Prostate gland (tissue), 2 donors: ENCODE results near the gene TTLL5. TPM values are rescaled to one million over a fixed set of nuclear protein-coding genes. Genes with fewer than 3 reads are reported as not detected.
A peak's percentile ranks its signal among the peaks of the same experiment; 100 is the strongest.

Source experiments
- DNase-seq: peaks from one replicate; pipeline ENCODE4 v3.0.0-alpha.2; 2019; ENCODE audit warnings: low spot score
- H3K27ac ChIP-seq, 2 donors: fragments of 200-600 bp; sonication (generic); 2 replicates each; pipeline ENCODE4 v1.5.1; 2017 to 2019
- H3K27me3 ChIP-seq: fragments of 200-600 bp; sonication (generic); replicated peaks from 2 replicates; pipeline ENCODE4 v1.5.1; 2019; ENCODE audit not compliant: insufficient read depth
- H3K36me3 ChIP-seq, 2 donors: fragments of 200-600 bp; sonication (generic); 1 replicate in 1 of 2; 2 replicates in 1 of 2; pipeline versions ENCODE4 v1.5.1 to v1.8.1; 2017 to 2019
- H3K4me1 ChIP-seq: fragments of 200-600 bp; sonication (generic); replicated peaks from 2 replicates; pipeline ENCODE4 v1.5.1; 2019
- H3K4me3 ChIP-seq, 2 donors: fragments of 200-600 bp; sonication (generic); 2 replicates each; pipeline ENCODE4 v1.5.1; 2017 to 2019
- H3K9me3 ChIP-seq: fragments of 200-600 bp; sonication (generic); 2 replicates; pipeline ENCODE4 v1.5.1; 2017
- POLR2A ChIP-seq: fragments of 450-650 bp; IDR thresholded peaks from one replicate; pipeline ENCODE4 v1.6.1; 2016; ENCODE audit warnings: antibody characterized with exemption, mild to moderate bottlenecking
- POLR2AphosphoS5 ChIP-seq: sonication (generic); formaldehyde crosslinking; IDR thresholded peaks from one replicate; pipeline ENCODE4 v1.6.1; 2017; ENCODE audit warnings: antibody characterized with exemption
- WGBS: methylation state at CpG from one replicate; pipeline ENCODE4 v1.1.5; 2018; 5-methylcytosine and 5-hydroxymethylcytosine counted together
- intact Hi-C: fragments of 100-400 bp; cut with DNase I; formaldehyde crosslinking; loops from one replicate; pipeline ENCODE4 v1.14.2; 2022
- total RNA-seq, 2 donors: library from RNA; depleted of rRNA; stranded (reverse); fragments of >200 nt; gene quantifications; one replicate each; pipeline ENCODE4 v1.1.0, GENCODE V29; 2016
- TF ChIP-seq, protein P1 (sequence below), 4 experiments: fragments of 200-600 bp in 2 of 4; fragments of 450-650 bp in 2 of 4; sonication (generic) in 2 of 4; IDR thresholded peaks; 1 replicate in 3 of 4; 2 replicates in 1 of 4; pipeline ENCODE4 v1.5.1; 2016 to 2019; ENCODE audit warnings: antibody characterized with exemption in 4 of 4, mild to moderate bottlenecking in 2 of 4, moderate library complexity in 2 of 4

TTLL5 gene
- total RNA-seq, 2 donors from 2014 or later: 40.3 to 46.2 TPM

DNA sequence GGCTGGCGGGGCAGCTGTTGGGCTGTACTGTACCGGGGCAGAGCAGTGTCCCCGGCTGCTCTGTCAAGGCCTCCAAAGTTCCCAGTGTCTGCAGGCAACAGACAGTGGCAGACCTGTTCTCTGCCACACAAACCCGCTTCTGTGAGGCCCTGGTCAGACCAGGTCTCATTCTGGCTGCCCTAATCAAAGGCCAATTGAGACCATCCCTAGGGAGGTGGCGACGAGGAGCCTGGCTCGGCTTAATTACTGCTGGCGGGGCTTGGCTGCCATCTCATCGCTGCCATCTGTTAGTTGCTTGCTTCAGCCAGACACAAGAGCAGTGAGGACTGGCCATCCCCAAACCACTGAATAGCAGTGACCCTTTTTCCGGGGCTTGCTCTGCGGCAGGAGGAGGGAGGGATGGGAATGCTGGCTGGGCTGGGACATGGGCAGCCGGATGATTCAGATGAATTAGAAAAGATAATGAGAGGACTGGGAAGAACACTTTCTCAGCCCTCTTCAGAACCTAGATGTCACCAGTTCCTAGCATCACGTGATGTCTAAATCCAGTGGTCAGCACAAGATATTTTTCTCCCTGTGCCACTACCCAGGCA is 24.9 kb upstream of the TTLL5 start:
- H3K27ac ChIP-seq: no peak overlapping the region
- no peak overlapping the region for H3K4me3 ChIP-seq
- TF ChIP-seq POLR2A (no peak), POLR2AphosphoS5 (no peak)
- TF ChIP-seq, protein P1, sequence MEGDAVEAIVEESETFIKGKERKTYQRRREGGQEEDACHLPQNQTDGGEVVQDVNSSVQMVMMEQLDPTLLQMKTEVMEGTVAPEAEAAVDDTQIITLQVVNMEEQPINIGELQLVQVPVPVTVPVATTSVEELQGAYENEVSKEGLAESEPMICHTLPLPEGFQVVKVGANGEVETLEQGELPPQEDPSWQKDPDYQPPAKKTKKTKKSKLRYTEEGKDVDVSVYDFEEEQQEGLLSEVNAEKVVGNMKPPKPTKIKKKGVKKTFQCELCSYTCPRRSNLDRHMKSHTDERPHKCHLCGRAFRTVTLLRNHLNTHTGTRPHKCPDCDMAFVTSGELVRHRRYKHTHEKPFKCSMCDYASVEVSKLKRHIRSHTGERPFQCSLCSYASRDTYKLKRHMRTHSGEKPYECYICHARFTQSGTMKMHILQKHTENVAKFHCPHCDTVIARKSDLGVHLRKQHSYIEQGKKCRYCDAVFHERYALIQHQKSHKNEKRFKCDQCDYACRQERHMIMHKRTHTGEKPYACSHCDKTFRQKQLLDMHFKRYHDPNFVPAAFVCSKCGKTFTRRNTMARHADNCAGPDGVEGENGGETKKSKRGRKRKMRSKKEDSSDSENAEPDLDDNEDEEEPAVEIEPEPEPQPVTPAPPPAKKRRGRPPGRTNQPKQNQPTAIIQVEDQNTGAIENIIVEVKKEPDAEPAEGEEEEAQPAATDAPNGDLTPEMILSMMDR (IDR thresholded peaks at IDR 0.05): no peak
- H3K4me1 ChIP-seq: no peaks in the 10 kb centered on the region
- H3K9me3 ChIP-seq: no peaks in the 10 kb centered on the region
- H3K36me3 ChIP-seq: no peaks in the 10 kb centered on the region
- WGBS: 61% methylated on average over 13 of the region's 13 CpGs
- no peaks in the 10 kb centered on the region for H3K27me3 ChIP-seq
- intact Hi-C loops: no loop called here
- DNase-seq: no peak

DNA sequence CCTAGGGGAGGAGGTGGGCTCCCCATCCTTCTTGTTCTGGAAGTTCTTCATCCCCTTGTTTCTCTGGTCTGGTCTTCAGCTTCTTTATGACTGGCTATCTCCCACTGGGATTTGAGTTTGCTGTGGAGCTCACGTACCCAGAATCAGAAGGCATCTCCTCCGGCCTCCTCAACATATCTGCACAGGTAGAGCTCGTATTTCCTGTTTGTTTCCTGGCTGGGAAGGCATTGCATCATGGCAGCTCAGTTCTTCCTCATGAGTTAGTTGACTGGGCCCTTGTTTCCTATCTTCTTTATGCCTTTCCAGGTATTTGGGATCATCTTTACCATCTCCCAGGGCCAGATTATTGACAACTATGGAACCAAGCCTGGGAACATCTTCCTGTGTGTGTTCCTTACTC is 20.2 kb upstream of the TTLL5 start:
- no peaks in the 10 kb centered on the region for H3K4me1 ChIP-seq
- H3K4me3 ChIP-seq: no peak overlapping the region
- H3K9me3 ChIP-seq: no peaks in the 10 kb centered on the region
- no peaks in the 10 kb centered on the region for H3K36me3 ChIP-seq
- no peak for DNase-seq
- H3K27me3 ChIP-seq: no peaks in the 10 kb centered on the region
- whole genome bisulfite sequencing: 86% methylated on average over 3 of the region's 3 CpGs
- intact Hi-C loops: no loop called here
- no peak overlapping the region for H3K27ac ChIP-seq
- TF ChIP-seq POLR2A: no peak
- TF ChIP-seq, protein P1 (IDR thresholded peaks at IDR 0.05): no peak
- TF ChIP-seq POLR2AphosphoS5: no peak

GRCh38 chr14:75643985-75644384 is 17.1 kb upstream of the TTLL5 start:
- H3K27ac ChIP-seq: peak overlapping the region; percentile 53 to 74
- intact Hi-C loops: no loop called here
- WGBS: 43% methylated on average over 4 of the region's 4 CpGs
- H3K4me1 ChIP-seq: peaks cover 7% of the 10 kb centered on the region
- no peak overlapping the region for H3K4me3 ChIP-seq
- H3K36me3 ChIP-seq: no peaks in the 10 kb centered on the region
- DNase-seq: no peak
- no peaks in the 10 kb centered on the region for H3K9me3 ChIP-seq
- H3K27me3 ChIP-seq: no peaks in the 10 kb centered on the region
- peak; percentile 64 for TF ChIP-seq POLR2AphosphoS5
- TF ChIP-seq, protein P1 (IDR thresholded peaks at IDR 0.05): no peak

- DNase-seq: no peak
- peaks cover 7% of the 10 kb centered on the region for H3K4me1 ChIP-seq
- no peaks in the 10 kb centered on the region for H3K9me3 ChIP-seq
- no peaks in the 10 kb centered on the region for H3K36me3 ChIP-seq
- intact Hi-C loops: no loop called here
- H3K27me3 ChIP-seq: no peaks in the 10 kb centered on the region
- no peak for TF ChIP-seq POLR2AphosphoS5
- TF ChIP-seq, protein P1 (IDR thresholded peaks at IDR 0.05): no peak
- TF ChIP-seq POLR2A: no peak
- H3K27ac ChIP-seq: peak overlapping the region in 1 of 2 donors; percentile 74
- no peak overlapping the region for H3K4me3 ChIP-seq
These were observed 16.0 kb upstream of the TTLL5 start for GRCh38 chr14:75645056-75645455.

GRCh38 chr14:75646762-75647161 is 14.3 kb upstream of the TTLL5 start:
- Histone ChIP-seq H3K4me3 (no peak overlapping the region), H3K27me3 (no peaks in the 10 kb centered on the region), H3K4me1 (peaks cover 7% of the 10 kb centered on the region), H3K36me3 (no peaks in the 10 kb centered on the region), H3K9me3 (no peaks in the 10 kb centered on the region), H3K27ac (no peak overlapping the region)
- TF ChIP-seq POLR2AphosphoS5 (no peak), POLR2A (no peak)
- TF ChIP-seq, protein P1 (IDR thresholded peaks at IDR 0.05): no peak
- 86% methylated on average over 6 of the region's 6 CpGs for WGBS
- DNase-seq: no peak
- intact Hi-C loops: no loop called here
